HepG2 (cell line): ENCODE results near the gene PDIA4.

Experiments
- JDP2 ChIP-seq: sonication (generic); formaldehyde crosslinking; IDR thresholded peaks from 2 replicates; pipeline ENCODE4 v1.8.1; 2022; ENCODE audit warnings: missing genetic modification reagents, borderline replicate concordance
- MTA3 ChIP-seq: sonication (generic); formaldehyde crosslinking; IDR thresholded peaks from 2 replicates; pipeline ENCODE4 v1.4.0; 2020; ENCODE audit warnings: missing genetic modification reagents
- POLR2AphosphoS5 ChIP-seq: IDR thresholded peaks from 2 replicates; pipeline ENCODE4 v1.6.1; 2012; ENCODE audit warnings: low read depth, low read length
- TF ChIP-seq, protein P1 (sequence below): sonication (generic); formaldehyde crosslinking; IDR thresholded peaks from 2 replicates; pipeline ENCODE4 v1.4.0; 2020; ENCODE audit warnings: missing genetic modification reagents
- TF ChIP-seq, protein P2 (sequence below): sonication (generic); formaldehyde crosslinking; IDR thresholded peaks from 2 replicates; pipeline ENCODE4 v1.5.0; 2020; ENCODE audit warnings: mild to moderate bottlenecking, missing genetic modification reagents, moderate library complexity

DNA sequence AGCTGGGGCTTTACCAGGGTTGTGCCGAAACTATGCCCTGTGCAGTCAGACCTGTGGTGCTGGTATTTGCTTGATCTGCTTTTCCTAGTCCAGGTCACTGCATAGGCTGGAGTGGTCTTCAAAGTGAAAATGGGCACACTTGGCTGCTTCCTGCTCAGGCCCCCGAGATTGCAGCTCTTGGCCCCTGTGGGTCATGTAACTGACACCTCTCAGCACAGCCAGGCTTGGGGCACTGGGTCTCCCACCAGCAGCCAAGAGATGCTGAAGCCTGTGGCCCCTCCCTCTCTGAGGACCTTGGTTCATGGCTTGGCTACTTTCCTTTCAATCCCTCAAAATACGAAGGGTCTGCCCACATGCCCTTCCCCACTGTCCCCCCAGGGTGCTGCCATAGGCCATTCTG is 33.7 kb downstream of the PDIA4 start:
- TF ChIP-seq JDP2 (CRISPR knock-in tag) (no peak), MTA3 (no peak), POLR2AphosphoS5 (no peak)
- TF ChIP-seq, protein P1, sequence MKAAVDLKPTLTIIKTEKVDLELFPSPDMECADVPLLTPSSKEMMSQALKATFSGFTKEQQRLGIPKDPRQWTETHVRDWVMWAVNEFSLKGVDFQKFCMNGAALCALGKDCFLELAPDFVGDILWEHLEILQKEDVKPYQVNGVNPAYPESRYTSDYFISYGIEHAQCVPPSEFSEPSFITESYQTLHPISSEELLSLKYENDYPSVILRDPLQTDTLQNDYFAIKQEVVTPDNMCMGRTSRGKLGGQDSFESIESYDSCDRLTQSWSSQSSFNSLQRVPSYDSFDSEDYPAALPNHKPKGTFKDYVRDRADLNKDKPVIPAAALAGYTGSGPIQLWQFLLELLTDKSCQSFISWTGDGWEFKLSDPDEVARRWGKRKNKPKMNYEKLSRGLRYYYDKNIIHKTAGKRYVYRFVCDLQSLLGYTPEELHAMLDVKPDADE: no peak
- TF ChIP-seq, protein P2, sequence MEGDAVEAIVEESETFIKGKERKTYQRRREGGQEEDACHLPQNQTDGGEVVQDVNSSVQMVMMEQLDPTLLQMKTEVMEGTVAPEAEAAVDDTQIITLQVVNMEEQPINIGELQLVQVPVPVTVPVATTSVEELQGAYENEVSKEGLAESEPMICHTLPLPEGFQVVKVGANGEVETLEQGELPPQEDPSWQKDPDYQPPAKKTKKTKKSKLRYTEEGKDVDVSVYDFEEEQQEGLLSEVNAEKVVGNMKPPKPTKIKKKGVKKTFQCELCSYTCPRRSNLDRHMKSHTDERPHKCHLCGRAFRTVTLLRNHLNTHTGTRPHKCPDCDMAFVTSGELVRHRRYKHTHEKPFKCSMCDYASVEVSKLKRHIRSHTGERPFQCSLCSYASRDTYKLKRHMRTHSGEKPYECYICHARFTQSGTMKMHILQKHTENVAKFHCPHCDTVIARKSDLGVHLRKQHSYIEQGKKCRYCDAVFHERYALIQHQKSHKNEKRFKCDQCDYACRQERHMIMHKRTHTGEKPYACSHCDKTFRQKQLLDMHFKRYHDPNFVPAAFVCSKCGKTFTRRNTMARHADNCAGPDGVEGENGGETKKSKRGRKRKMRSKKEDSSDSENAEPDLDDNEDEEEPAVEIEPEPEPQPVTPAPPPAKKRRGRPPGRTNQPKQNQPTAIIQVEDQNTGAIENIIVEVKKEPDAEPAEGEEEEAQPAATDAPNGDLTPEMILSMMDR: no peak
